Thymus (tissue), 11 donors: ENCODE data around the gene CAMK1. TPM values are rescaled to one million over a fixed set of nuclear protein-coding genes. Genes with fewer than 3 reads are reported as not detected.
A peak's percentile ranks its signal among the peaks of the same experiment; 100 is the strongest.

ENCODE experiments used
- DNase-seq, 9 donors: peaks; one replicate each; pipeline ENCODE4 v3.0.0-alpha.2; 2013; ENCODE audit warnings: low spot score in 9 of 9, low read depth in 6 of 9, missing footprints in 1 of 9
- H3K27ac ChIP-seq, 2 donors: one replicate each; pipeline ENCODE4 v1.5.1; 2013; ENCODE audit warnings: control low read depth in 1 of 2, low read depth in 1 of 2, low read length in 1 of 2, mild to moderate bottlenecking in 1 of 2, moderate library complexity in 1 of 2
- H3K27me3 ChIP-seq, 2 donors: one replicate each; pipeline ENCODE4 v1.5.1; 2013; ENCODE audit warnings: low read length in 1 of 2; ENCODE audit not compliant: control insufficient read depth in 2 of 2, insufficient read depth in 1 of 2
- H3K36me3 ChIP-seq, 2 donors: one replicate each; pipeline ENCODE4 v1.5.1; 2013; ENCODE audit warnings: low read length in 1 of 2, mild to moderate bottlenecking in 1 of 2, moderate library complexity in 1 of 2; ENCODE audit not compliant: control insufficient read depth in 2 of 2, insufficient read depth in 2 of 2
- H3K4me1 ChIP-seq, 2 donors: one replicate each; pipeline ENCODE4 v1.5.1; 2013; ENCODE audit warnings: low read length in 2 of 2; ENCODE audit not compliant: control insufficient read depth in 2 of 2, insufficient read depth in 2 of 2
- H3K4me3 ChIP-seq, 2 donors: one replicate each; pipeline ENCODE4 v1.5.1; 2013; ENCODE audit warnings: low read length in 2 of 2, control low read depth in 1 of 2, mild to moderate bottlenecking in 1 of 2
- H3K9me3 ChIP-seq, 2 donors: one replicate each; pipeline ENCODE4 v1.5.1; 2013; ENCODE audit warnings: low read length in 1 of 2, mild to moderate bottlenecking in 1 of 2; ENCODE audit not compliant: control insufficient read depth in 2 of 2, insufficient read depth in 1 of 2
- WGBS: extraction: QIAGEN DNeasy Blood & Tissue Kit; methylation state at CpG from one replicate; pipeline ENCODE4 v1.1.7; 2013; 5-methylcytosine and 5-hydroxymethylcytosine counted together
- polyA plus RNA-seq: library from polyadenylated mRNA; stranded (reverse); fragments of 200-250 nt; gene quantifications from one replicate; pipeline ENCODE4 v1.2.3, GENCODE V29; 2013
- total RNA-seq: library from RNA; stranded (reverse); fragments of 120-200 nt; gene quantifications from one replicate; pipeline ENCODE4 v1.2.4, GENCODE V29; 2013
- donor health status: healthy.

Gene CAMK1
- total and polyA plus RNA-seq, 2 donors = 9.2 to 11.9 TPM

GRCh38 chr3:9770276-9770812, 597 bp upstream of the CAMK1 start:
- DNase-seq = no peak
- peaks cover 0 to 7% of the 10 kb centered on the region in 2 donors for H3K9me3 ChIP-seq
- H3K27ac ChIP-seq = no peak overlapping the region
- H3K4me1 ChIP-seq = peaks cover 7 to 19% of the 10 kb centered on the region in 2 donors
- H3K27me3 ChIP-seq = peaks cover 0 to 17% of the 10 kb centered on the region in 2 donors
- no peaks in the 10 kb centered on the region for H3K36me3 ChIP-seq
- peak overlapping the region; percentile 30 to 34 for H3K4me3 ChIP-seq
- WGBS = 38% methylated on average over 15 of the region's 15 CpGs

- H3K4me3 ChIP-seq = peak overlapping the region in 1 of 2 donors; percentile 27
- no peak for DNase-seq
- H3K27me3 ChIP-seq = peaks cover 0 to 17% of the 10 kb centered on the region in 2 donors
- H3K27ac ChIP-seq = no peak overlapping the region
- no peaks in the 10 kb centered on the region for H3K36me3 ChIP-seq
- 93% methylated on average over 5 of the region's 5 CpGs for WGBS
- peaks cover 0 to 7% of the 10 kb centered on the region in 2 donors for H3K9me3 ChIP-seq
- H3K4me1 ChIP-seq = peaks cover 7 to 19% of the 10 kb centered on the region in 2 donors
Measured at GRCh38 chr3:9769012-9769411, 735 bp downstream of the CAMK1 start.

GRCh38 chr3:9768141-9768775, 1.5 kb downstream of the CAMK1 start:
- Histone ChIP-seq H3K27ac (no peak overlapping the region), H3K4me1 (peaks cover 7 to 19% of the 10 kb centered on the region in 2 donors)
- 95% methylated on average over 6 of the region's 6 CpGs for WGBS

DNA sequence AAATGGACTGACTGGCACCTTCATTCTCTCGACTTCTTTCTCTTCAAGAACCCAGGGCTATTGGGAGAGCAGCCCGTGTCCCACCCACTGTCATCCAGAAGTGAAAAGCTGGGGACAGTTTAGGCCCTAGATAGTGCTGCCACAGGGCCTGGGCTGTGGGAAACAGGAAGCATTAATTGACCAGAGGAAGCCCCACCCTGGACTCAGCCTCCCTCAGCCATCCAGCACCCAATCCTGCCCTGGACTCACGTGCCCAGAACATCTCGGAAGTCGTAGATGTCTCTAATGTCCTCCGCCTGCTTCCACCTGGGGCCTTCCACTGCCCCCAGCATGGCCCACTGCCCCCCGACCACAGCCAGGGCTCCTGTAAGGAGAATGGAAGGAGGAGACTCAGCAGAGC, 2.3 kb downstream of the CAMK1 start:
- peaks cover 0 to 4% of the 10 kb centered on the region in 2 donors for H3K36me3 ChIP-seq
- H3K27me3 ChIP-seq = peaks cover 0 to 17% of the 10 kb centered on the region in 2 donors
- WGBS = 89% methylated on average over 7 of the region's 7 CpGs
- no peak overlapping the region for H3K4me3 ChIP-seq
- H3K27ac ChIP-seq = no peak overlapping the region
- H3K4me1 ChIP-seq = peaks cover 7 to 19% of the 10 kb centered on the region in 2 donors
- H3K9me3 ChIP-seq = peaks cover 0 to 7% of the 10 kb centered on the region in 2 donors
- DNase-seq = no peak

More at GRCh38 chr3:9768141-9768775, 1.5 kb downstream of the CAMK1 start:
- no peak for DNase-seq
- Histone ChIP-seq H3K27me3 (peaks cover 0 to 17% of the 10 kb centered on the region in 2 donors), H3K9me3 (peaks cover 0 to 7% of the 10 kb centered on the region in 2 donors), H3K36me3 (no peaks in the 10 kb centered on the region), H3K4me3 (no peak overlapping the region)

- H3K36me3 ChIP-seq = peaks cover 0 to 4% of the 10 kb centered on the region in 2 donors
- peaks cover 0 to 7% of the 10 kb centered on the region in 2 donors for H3K9me3 ChIP-seq
- 96% methylated on average over 4 of the region's 4 CpGs for WGBS
- H3K27me3 ChIP-seq = peaks cover 0 to 14% of the 10 kb centered on the region in 2 donors
- peaks cover 7 to 19% of the 10 kb centered on the region in 2 donors for H3K4me1 ChIP-seq
- no peak overlapping the region for H3K27ac ChIP-seq
- DNase-seq = no peak
- H3K4me3 ChIP-seq = no peak overlapping the region
Measured at GRCh38 chr3:9765865-9766264, 3.9 kb downstream of the CAMK1 start.

DNA sequence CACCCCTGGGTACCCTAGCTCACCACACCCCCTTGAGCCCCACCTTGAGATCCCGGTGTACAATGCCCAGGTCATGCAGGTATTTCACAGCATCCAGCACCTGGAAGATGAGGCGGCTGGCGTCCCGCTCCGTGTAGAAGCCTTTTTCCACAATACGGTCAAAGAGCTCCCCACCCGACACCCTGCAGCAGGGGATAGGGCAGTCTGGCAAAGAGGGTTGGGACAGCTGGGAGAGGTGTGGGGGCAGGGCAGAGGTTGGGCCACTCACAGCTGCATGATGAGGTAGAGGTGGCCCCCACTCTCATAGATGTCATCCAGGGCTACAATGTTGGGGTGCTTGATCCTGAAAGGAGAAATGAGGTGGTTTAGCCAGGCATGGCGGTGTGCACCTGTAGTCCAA, 6.9 kb downstream of the CAMK1 start:
- Histone ChIP-seq H3K27me3 (no peaks in the 10 kb centered on the region), H3K36me3 (peaks cover 14 to 16% of the 10 kb centered on the region in 2 donors), H3K4me3 (no peak overlapping the region), H3K9me3 (no peaks in the 10 kb centered on the region), H3K27ac (no peak overlapping the region), H3K4me1 (no peaks in the 10 kb centered on the region)
- 99% methylated on average over 8 of the region's 8 CpGs for WGBS
- DNase-seq = no peak

DNA sequence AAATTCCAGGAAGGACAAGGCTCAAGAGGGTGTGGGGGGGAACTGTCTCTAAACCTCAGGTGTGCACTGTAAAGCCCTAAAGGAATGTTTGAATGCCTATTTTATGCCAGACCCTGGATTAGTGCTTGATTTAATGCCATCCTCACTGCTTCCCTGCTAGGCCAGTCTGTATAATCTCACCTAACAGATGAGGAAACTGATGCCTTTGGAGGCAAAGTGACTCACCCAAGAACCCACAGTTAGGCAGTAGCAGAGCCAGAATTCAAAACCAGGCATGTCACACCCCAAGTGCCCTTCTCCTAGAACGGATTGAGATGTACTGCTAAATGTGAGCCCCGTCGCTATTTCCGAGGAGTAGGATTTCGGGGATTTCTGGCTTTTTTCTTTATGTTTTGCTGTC, 7.8 kb downstream of the CAMK1 start:
- Histone ChIP-seq H3K9me3 (no peaks in the 10 kb centered on the region), H3K27ac (no peak overlapping the region), H3K27me3 (no peaks in the 10 kb centered on the region), H3K36me3 (peaks cover 23% of the 10 kb centered on the region in 2 donors), H3K4me3 (no peak overlapping the region), H3K4me1 (no peaks in the 10 kb centered on the region)
- WGBS = 94% methylated on average over 5 of the region's 5 CpGs
- DNase-seq = no peak

DNA sequence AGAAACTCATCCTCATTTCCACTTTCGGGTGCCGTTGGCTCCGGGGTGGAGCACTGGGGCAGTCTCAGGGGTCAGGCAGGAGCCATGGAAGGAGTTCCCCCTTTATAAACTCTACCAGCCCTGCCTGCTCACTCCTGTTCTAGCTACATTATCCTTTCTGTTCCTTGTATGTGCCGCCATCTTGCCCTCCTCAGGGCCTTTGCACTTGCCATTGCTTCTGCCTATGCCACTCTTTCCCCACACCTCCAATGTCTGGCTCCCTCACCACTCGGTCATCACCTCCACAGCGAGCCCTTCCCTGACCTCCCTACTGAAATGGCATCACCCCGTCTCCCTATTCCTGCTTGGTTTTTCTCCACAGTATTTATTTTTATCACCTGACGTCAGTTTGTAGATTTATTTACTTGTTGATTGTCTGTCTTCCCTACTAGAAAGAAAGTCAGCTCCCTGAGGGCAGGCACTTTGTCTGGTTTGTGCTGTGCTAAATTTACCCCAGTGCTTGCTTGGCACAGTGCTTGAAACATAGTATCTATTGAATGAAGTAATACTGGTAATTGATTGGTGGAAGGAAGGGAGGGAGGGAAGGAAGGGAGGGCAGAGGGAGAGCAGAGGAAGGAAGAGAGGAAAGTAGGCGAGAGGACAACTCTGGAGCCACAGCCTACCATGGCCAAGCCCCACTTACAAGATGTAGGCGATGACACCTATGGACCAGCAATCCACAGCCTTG, 8.8 kb downstream of the CAMK1 start:
- H3K4me3 ChIP-seq = no peak overlapping the region
- H3K9me3 ChIP-seq = no peaks in the 10 kb centered on the region
- no peak for DNase-seq
- peaks cover 33% of the 10 kb centered on the region in 2 donors for H3K36me3 ChIP-seq
- H3K27ac ChIP-seq = no peak overlapping the region
- H3K4me1 ChIP-seq = no peaks in the 10 kb centered on the region
- no peaks in the 10 kb centered on the region for H3K27me3 ChIP-seq
- WGBS = 98% methylated on average over 10 of the region's 10 CpGs

DNA sequence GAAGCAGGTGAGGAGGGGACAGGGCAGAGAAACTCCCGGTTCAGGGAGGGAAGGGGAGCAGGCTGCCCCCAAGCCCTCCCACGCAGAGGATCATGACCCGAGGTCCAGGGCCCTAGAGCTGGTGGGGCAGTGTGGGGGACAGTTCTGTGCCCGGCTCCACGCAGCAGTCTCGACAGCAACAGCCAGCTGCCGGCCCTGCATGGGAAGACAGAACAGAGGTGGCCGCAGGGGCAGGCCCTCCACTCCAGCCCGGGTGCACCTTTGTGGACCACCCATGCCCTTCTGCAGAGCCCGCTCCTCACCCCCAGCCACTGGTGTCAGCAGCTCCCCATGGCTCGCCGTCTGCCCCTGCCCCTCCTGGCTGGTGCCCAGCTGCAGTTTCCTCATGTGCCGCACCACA, 12.3 kb downstream of the CAMK1 start:
- no peak overlapping the region for H3K4me3 ChIP-seq
- 98% methylated on average over 13 of the region's 13 CpGs for WGBS
- H3K36me3 ChIP-seq = peaks cover 42 to 46% of the 10 kb centered on the region in 2 donors
- no peaks in the 10 kb centered on the region for H3K9me3 ChIP-seq
- H3K27me3 ChIP-seq = no peaks in the 10 kb centered on the region
- no peak overlapping the region for H3K27ac ChIP-seq
- DNase-seq = no peak
- H3K4me1 ChIP-seq = peaks cover 4 to 9% of the 10 kb centered on the region in 2 donors
